HG03108 (cell line): ENCODE results near the gene MAP3K14.
"Not testable (repeated sequence)": the region's sequence is repeated elsewhere in the genome, so short reads cannot be mapped to it uniquely, and the experiment has no call there.

ENCODE experiments used
- ATAC-seq: cut with Tn5 transposase; IDR thresholded peaks from one replicate; pipeline ENCODE4 v1.9.1; 2021; ENCODE audit warnings: moderate library complexity; ENCODE audit not compliant: unreplicated experiment

MAP3K14 gene

GRCh38 chr17:45302220-45302619, 14.6 kb downstream of the MAP3K14 start:
- not testable (repeated sequence) for ATAC-seq

- ATAC-seq = no peak
Observed at GRCh38 chr17:45301674-45302073, 15.1 kb downstream of the MAP3K14 start.

- no peak for ATAC-seq
Observed at GRCh38 chr17:45300060-45300751, 16.6 kb downstream of the MAP3K14 start.

- ATAC-seq = no peak
Observed at GRCh38 chr17:45299361-45299760, 17.5 kb downstream of the MAP3K14 start.

- ATAC-seq = no peak
Observed at GRCh38 chr17:45298546-45299285, 18.1 kb downstream of the MAP3K14 start.

- ATAC-seq = no peak
Observed at GRCh38 chr17:45296833-45297124, 20.0 kb downstream of the MAP3K14 start.

GRCh38 chr17:45296003-45296832, 20.6 kb downstream of the MAP3K14 start:
- no peak for ATAC-seq

GRCh38 chr17:45294506-45294905, 22.3 kb downstream of the MAP3K14 start:
- ATAC-seq = no peak

GRCh38 chr17:45293413-45294211, 23.2 kb downstream of the MAP3K14 start:
- peak; percentile 45 for ATAC-seq

GRCh38 chr17:45292696-45293412, 24.0 kb downstream of the MAP3K14 start:
- ATAC-seq = no peak

GRCh38 chr17:45291171-45291805, 25.5 kb downstream of the MAP3K14 start:
- no peak for ATAC-seq

GRCh38 chr17:45290269-45290765, 26.5 kb downstream of the MAP3K14 start:
- no peak for ATAC-seq

GRCh38 chr17:45289301-45290268, 27.2 kb downstream of the MAP3K14 start:
- no peak for ATAC-seq

- no peak for ATAC-seq
Observed at GRCh38 chr17:45288825-45289224, 28.0 kb downstream of the MAP3K14 start.

GRCh38 chr17:45287526-45288500, 29.0 kb downstream of the MAP3K14 start:
- ATAC-seq = no peak

GRCh38 chr17:45286286-45286685, 30.5 kb downstream of the MAP3K14 start:
- no peak for ATAC-seq
